NOMO-1 (cell line): ENCODE measurements around the gene CREB5.

Source experiments
- DNase-seq, 2 experiments: peaks; one replicate each; lab custom pipeline; 2025; ENCODE audit not compliant: unreplicated experiment in 2 of 2; lab: John Stamatoyannopoulos, UW

Gene CREB5

GRCh38 chr7:28433699-28434219 lies 21.4 kb downstream of the CREB5 start:
- DNase-seq = peak in 1 of 2 experiments; percentile 77

- no peak for DNase-seq
These were observed 22.2 kb downstream of the CREB5 start for GRCh38 chr7:28434510-28434909.

GRCh38 chr7:28435152-28435551 lies 22.8 kb downstream of the CREB5 start:
- no peak for DNase-seq

GRCh38 chr7:28435732-28436378 lies 23.5 kb downstream of the CREB5 start:
- no peak for DNase-seq

GRCh38 chr7:28440055-28440601 lies 27.8 kb downstream of the CREB5 start:
- DNase-seq = no peak

- no peak for DNase-seq
These were observed 30.5 kb downstream of the CREB5 start for GRCh38 chr7:28442540-28443420.

GRCh38 chr7:28446131-28446530 lies 33.8 kb downstream of the CREB5 start:
- DNase-seq = no peak

- no peak for DNase-seq
These were observed 34.8 kb downstream of the CREB5 start for GRCh38 chr7:28447071-28447470.

GRCh38 chr7:28448708-28449107 lies 36.4 kb downstream of the CREB5 start:
- DNase-seq = no peak

GRCh38 chr7:28452681-28453080 lies 40.4 kb downstream of the CREB5 start:
- DNase-seq = no peak

GRCh38 chr7:28455486-28455885 lies 43.2 kb downstream of the CREB5 start:
- DNase-seq = no peak

- DNase-seq = no peak
These were observed 43.7 kb downstream of the CREB5 start for GRCh38 chr7:28456044-28456443.

GRCh38 chr7:28458732-28459131 lies 46.4 kb downstream of the CREB5 start:
- DNase-seq = no peak

- DNase-seq = no peak
These were observed 47.0 kb downstream of the CREB5 start for GRCh38 chr7:28459306-28459705.

GRCh38 chr7:28465697-28466096 lies 53.4 kb downstream of the CREB5 start:
- no peak for DNase-seq

- DNase-seq = no peak
These were observed 54.0 kb downstream of the CREB5 start for GRCh38 chr7:28466341-28466740.

GRCh38 chr7:28466885-28467284 lies 54.6 kb downstream of the CREB5 start:
- no peak for DNase-seq

- no peak for DNase-seq
These were observed 57.2 kb downstream of the CREB5 start for GRCh38 chr7:28469562-28469961.

- DNase-seq = no peak
These were observed 58.0 kb downstream of the CREB5 start for GRCh38 chr7:28470344-28470743.

- no peak for DNase-seq
These were observed 60.0 kb downstream of the CREB5 start for GRCh38 chr7:28472332-28472731.

- DNase-seq = no peak
These were observed 61.4 kb downstream of the CREB5 start for GRCh38 chr7:28473571-28474281.
